Measurements from ENCODE around the gene WNT3A. TPM values are rescaled to one million over a fixed set of nuclear protein-coding genes. Genes with fewer than 3 reads are reported as not detected.

Gene WNT3A
- total RNA-seq, 1 experiment from 2014 or later, result 0.24 TPM

- H3K4me1 ChIP-seq (replicated peaks; ENCODE audit: insufficient read depth), result no peaks in the 10 kb centered on the region
- intact Hi-C loops (cut with micrococcal nuclease; ENCODE audit: unreplicated experiment), result no loop called here
- no peak for DNase-seq
- no peaks in the 10 kb centered on the region for H4K20me1 ChIP-seq (ENCODE audit: insufficient read depth)
- TF ChIP-seq EZH2 (IDR thresholded peaks at IDR 0.05; ENCODE audit: low read depth) (no peak), CTCF (conservative IDR thresholded peaks at IDR 0.05) (no peak)
- H3K27ac ChIP-seq, result no peak overlapping the region
- no peak overlapping the region for H3K4me3 ChIP-seq
- H3K27me3 ChIP-seq (ENCODE audit: insufficient read depth, low read depth), result 0 out of 2 replicates have a peak, but pooled peaks cover 14% of the 10 kb centered on the region
- no peaks in the 10 kb centered on the region for H3K9me3 ChIP-seq (ENCODE audit: insufficient read depth, low read depth)
- H3K36me3 ChIP-seq (ENCODE audit: low read depth), result no peaks in the 10 kb centered on the region
- H3K79me2 ChIP-seq (ENCODE audit: low read depth), result no peaks in the 10 kb centered on the region
- H3F3A ChIP-seq (ENCODE audit: insufficient read depth, low read depth), result no peaks in the 10 kb centered on the region
- POLR2A ChIA-PET (ENCODE audit: unreplicated experiment), result interaction anchor here (0.9 kb wide), 1 partner anchor 24 kb away, joined by 5 read pairs; no protein-coding TSS in a partner anchor
- no peak overlapping the region for H3K4me2 ChIP-seq
- no peak overlapping the region for H2AFZ ChIP-seq
- H3K9me2 ChIP-seq (ENCODE audit: insufficient read depth), result no peaks in the 10 kb centered on the region
- no TSS peak for BruUV-seq (replicated peaks)
- CTCF ChIA-PET, result no interaction called here
These were observed 14.0 kb downstream of the WNT3A start for GRCh38 chr1:228020686-228021354.

- no peaks in the 10 kb centered on the region for H3K79me2 ChIP-seq (ENCODE audit: low read depth)
- 0 out of 2 replicates have a peak, but pooled peaks cover 14% of the 10 kb centered on the region for H3K27me3 ChIP-seq (ENCODE audit: insufficient read depth, low read depth)
- H3K4me3 ChIP-seq, result no peak overlapping the region
- no peak for DNase-seq
- no peaks in the 10 kb centered on the region for H4K20me1 ChIP-seq (ENCODE audit: insufficient read depth)
- BruUV-seq (replicated peaks), result no TSS peak
- no peak overlapping the region for H2AFZ ChIP-seq
- H3K4me2 ChIP-seq, result no peak overlapping the region
- no peaks in the 10 kb centered on the region for H3F3A ChIP-seq (ENCODE audit: insufficient read depth, low read depth)
- no peaks in the 10 kb centered on the region for H3K36me3 ChIP-seq (ENCODE audit: low read depth)
- CTCF ChIA-PET, result no interaction called here
- TF ChIP-seq CTCF (conservative IDR thresholded peaks at IDR 0.05) (no peak), EZH2 (IDR thresholded peaks at IDR 0.05; ENCODE audit: low read depth) (no peak)
- H3K27ac ChIP-seq, result no peak overlapping the region
- H3K9me2 ChIP-seq (ENCODE audit: insufficient read depth), result no peaks in the 10 kb centered on the region
- H3K9me3 ChIP-seq (ENCODE audit: insufficient read depth, low read depth), result no peaks in the 10 kb centered on the region
- POLR2A ChIA-PET (ENCODE audit: unreplicated experiment), result interaction anchor here (0.6 to 0.9 kb wide), 2 partner anchors 23 to 633 kb away, joined by 3 to 5 read pairs; no protein-coding TSS in a partner anchor
- H3K4me1 ChIP-seq (replicated peaks; ENCODE audit: insufficient read depth), result no peaks in the 10 kb centered on the region
- intact Hi-C loops (cut with micrococcal nuclease; ENCODE audit: unreplicated experiment), result no loop called here
These were observed 14.7 kb downstream of the WNT3A start for GRCh38 chr1:228021355-228022030.

- H2AFZ ChIP-seq, result no peak overlapping the region
- H3K4me1 ChIP-seq (replicated peaks; ENCODE audit: insufficient read depth), result no peaks in the 10 kb centered on the region
- H3K27me3 ChIP-seq (ENCODE audit: insufficient read depth, low read depth), result 0 out of 2 replicates have a peak, but pooled peaks cover 14% of the 10 kb centered on the region
- no peaks in the 10 kb centered on the region for H3F3A ChIP-seq (ENCODE audit: insufficient read depth, low read depth)
- intact Hi-C loops (cut with micrococcal nuclease; ENCODE audit: unreplicated experiment), result no loop called here
- no peaks in the 10 kb centered on the region for H3K9me2 ChIP-seq (ENCODE audit: insufficient read depth)
- no peak overlapping the region for H3K27ac ChIP-seq
- no TSS peak for BruUV-seq (replicated peaks)
- H3K4me3 ChIP-seq, result no peak overlapping the region
- H3K79me2 ChIP-seq (ENCODE audit: low read depth), result no peaks in the 10 kb centered on the region
- H3K36me3 ChIP-seq (ENCODE audit: low read depth), result no peaks in the 10 kb centered on the region
- no peak for DNase-seq
- TF ChIP-seq EZH2 (IDR thresholded peaks at IDR 0.05; ENCODE audit: low read depth), result no peak
- no peak for TF ChIP-seq CTCF (conservative IDR thresholded peaks at IDR 0.05)
- no peaks in the 10 kb centered on the region for H4K20me1 ChIP-seq (ENCODE audit: insufficient read depth)
- ChIA-PET POLR2A (ENCODE audit: unreplicated experiment) (no interaction called here), CTCF (no interaction called here)
- H3K4me2 ChIP-seq, result no peak overlapping the region
- no peaks in the 10 kb centered on the region for H3K9me3 ChIP-seq (ENCODE audit: insufficient read depth, low read depth)
These were observed 15.9 kb downstream of the WNT3A start for GRCh38 chr1:228022571-228023293.
